HuH-7.5 (cell line): ENCODE data around the gene NOP56.
"Not testable (repeated sequence)": the region's sequence is repeated elsewhere in the genome, so short reads cannot be mapped to it uniquely, and the experiment has no call there.

Experiments used
- DNase-seq: peaks from one replicate; pipeline ENCODE4 v3.0.0; 2011; ENCODE audit warnings: low spot score

Gene NOP56

GRCh38 chr20:2684817-2685216, 32.4 kb downstream of the NOP56 start:
- DNase-seq: not testable (repeated sequence)

- no peak for DNase-seq
Measured at GRCh38 chr20:2687514-2687913, 35.1 kb downstream of the NOP56 start.

GRCh38 chr20:2688041-2688591, 35.7 kb downstream of the NOP56 start:
- DNase-seq: peak; percentile 79

- no peak for DNase-seq
Measured at GRCh38 chr20:2690213-2690612, 37.8 kb downstream of the NOP56 start.

DNA sequence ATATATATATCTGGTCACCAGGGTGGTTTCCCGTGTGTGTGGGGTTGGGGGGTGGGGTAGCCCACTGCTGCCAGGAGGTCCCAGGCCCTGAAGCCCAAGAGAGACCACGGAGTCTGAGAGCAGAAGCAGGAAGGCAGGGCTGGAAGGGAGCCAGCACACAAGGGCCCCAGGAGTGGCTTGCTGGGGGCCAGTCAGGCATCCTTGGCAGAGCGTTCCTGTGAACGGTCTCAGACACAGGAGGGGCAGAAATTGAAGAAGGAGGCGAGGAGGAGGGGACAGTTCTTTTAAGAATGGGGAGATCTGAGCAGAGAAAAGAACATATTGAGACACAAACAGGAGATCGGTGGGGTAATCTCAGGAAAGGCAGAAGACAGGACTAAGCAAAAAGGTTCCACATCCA, 38.3 kb downstream of the NOP56 start:
- no peak for DNase-seq

GRCh38 chr20:2691127-2691526, 38.7 kb downstream of the NOP56 start:
- no peak for DNase-seq

DNA sequence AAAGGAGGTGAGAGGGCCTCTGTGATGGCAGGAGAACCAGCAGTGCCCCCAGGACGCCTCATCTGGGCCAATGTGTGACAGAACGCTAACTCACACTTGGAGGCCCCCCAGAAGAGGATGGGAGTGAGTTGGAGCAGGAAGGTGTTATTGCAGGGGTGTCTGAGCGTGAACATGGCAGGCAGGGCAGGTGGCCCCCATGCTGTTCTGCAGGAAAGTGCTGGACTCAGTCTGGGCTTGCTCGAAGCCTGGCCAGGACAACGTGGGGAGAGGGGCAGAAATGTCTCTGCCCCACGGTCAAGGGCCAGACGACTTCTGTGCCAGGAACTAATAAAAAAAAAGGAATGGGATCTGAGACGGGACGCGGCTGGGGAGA, 39.2 kb downstream of the NOP56 start:
- DNase-seq: no peak

DNA sequence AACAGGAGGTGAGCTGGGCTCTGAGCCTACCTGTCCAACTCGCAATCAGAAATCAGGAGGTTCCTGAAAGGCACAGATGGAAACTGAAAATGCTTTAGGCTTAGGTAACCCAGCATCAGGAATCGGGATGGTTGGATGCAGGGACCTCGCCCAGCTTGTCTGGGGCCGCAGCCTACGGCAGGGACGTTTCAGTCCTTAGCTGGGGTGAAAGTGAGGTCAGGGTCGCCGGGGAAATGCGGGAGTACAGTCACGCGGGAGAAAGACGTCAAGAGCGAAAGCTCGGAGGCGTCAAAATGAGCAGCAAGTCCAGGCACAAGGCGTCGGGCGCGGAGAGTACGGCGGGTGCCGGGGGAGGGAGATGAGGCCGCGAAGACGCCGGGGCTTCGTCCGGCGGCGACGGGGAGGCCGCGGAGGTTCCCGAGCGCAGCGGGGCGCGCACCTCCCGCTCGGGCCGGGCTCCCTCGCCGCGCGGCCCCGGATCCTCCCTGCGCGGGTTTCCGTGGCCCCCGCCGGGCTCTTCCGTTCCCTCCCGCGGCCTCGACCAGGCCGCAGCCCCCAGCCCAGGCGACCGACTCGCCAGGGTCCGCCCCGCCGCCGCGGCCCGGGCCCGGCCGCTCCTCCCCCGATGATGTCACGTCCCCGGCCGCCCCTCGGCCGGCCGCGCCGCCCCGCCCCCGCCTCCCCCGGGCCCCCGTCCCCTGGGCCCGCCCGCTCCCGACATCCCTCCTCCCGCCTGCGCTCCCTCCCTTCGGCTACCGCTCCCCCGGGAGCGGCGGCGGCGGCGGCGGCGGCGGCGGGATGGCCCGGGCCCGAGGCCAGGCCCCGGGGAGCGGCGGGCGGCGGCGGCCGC, 39.8 kb downstream of the NOP56 start, which contains the start of gene EBF4:
Gene EBF4 (plus strand): TSS at position 745 of the 850 bp plus-strand sequence. CDS start 866 bp downstream, outside the sequence.
- DNase-seq: peak; percentile 94

- DNase-seq: no peak
Measured at GRCh38 chr20:2692886-2693285, 40.5 kb downstream of the NOP56 start.

DNA sequence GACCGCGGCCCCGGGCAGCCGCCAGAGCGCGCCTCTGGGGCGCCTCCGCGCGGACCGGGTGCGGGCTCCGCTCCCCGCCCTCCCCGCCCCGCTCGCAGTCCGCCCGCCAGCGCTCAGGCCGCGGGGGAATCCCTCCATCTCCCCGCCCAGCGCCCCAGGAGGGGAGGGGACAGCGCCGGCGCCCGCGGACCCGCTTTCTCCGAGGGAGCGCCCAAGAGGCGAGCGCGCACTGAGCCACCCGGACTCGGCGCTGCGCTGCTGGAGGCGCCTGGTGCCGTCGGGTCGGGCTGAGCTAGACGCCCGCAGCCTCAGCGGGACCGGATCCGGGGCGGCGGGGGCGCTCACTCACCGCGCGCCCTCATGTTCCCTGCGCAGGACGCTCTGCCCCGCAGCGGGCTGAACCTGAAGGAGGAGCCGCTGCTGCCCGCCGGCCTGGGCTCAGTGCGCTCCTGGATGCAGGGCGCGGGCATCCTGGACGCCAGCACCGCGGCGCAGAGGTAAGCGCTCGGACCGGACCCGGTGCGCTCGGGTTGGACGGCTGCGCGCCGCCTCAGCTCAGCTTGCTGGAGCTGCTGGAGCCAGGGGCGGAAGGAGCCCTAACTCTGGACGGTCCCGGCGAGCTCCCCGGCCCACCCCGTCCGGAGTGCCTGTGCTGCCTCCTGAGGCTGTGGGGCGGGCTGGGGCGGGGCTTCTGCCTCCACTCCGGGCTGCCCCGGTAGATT, 41.0 kb downstream of the NOP56 start:
- DNase-seq: peak; percentile 89

GRCh38 chr20:2694008-2694471, 41.6 kb downstream of the NOP56 start:
- peak; percentile 82 for DNase-seq

DNA sequence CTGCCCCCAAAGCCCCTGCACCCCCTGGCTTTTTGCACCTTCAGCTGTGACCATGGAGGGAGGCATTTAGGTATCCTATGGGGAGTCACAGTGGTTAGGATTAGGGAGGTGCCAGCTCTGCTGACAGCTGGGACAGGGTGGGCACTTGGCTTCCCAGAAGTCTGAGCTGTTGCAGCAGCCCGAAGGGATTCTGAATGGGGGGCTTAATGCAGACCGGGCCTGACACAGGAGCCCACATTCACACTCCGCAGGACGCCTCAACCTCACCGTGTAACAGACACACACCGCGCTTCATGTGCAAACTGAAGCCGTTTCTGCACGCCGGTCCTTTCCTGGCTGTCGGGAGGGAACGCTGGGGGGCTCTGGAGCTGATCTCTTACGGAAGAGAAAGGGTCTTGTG, 42.1 kb downstream of the NOP56 start:
- DNase-seq: no peak

- DNase-seq: no peak
Measured at GRCh38 chr20:2695206-2695983, 43.0 kb downstream of the NOP56 start.

DNA sequence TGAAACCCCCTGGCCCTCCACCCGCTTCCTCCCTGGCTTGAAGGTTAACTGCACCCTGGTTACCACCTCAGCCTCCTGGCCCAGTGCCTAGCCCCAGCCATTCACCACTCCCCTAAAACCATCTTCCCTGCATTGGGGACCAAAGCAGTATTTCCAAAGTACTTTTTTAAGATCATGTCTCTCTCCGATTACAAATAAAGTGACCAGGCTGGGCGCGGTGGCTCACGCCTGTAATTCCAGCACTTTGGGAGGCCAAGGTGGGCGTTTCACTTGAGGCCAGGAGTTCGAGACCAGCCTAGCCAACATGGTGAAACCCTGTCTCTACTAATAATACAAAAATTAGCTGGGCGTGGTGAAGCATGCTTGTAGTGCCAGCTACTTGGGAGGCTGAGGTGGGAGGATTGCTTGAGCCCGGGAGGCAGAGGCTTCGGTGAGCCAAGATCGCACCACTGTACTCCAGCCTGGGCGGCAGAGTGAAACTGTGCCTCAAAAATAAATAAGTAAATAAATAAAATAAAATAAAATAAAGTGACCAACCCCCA, 43.6 kb downstream of the NOP56 start:
- DNase-seq: not testable (repeated sequence)

DNA sequence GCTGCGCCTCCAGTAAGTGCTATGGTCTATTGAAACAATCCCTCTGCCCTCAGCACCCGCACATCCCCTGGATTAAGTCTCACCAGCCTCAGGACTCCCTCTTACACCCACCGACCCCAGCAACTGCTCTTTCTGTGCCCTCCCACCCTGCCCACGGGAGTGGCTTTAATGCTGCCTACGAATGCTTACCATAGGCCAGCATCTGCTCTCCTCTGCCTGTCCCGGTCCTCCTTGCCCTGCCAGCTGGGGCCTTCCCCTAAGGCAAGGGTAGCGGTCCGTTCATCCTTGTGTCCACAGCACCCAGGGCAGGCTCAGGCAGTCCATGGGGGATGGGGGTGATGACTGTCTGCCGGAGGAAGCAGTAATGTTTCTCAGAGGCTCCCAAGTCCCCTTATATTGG, 44.2 kb downstream of the NOP56 start:
- no peak for DNase-seq

GRCh38 chr20:2697768-2698167, 45.3 kb downstream of the NOP56 start:
- no peak for DNase-seq

- no peak for DNase-seq
Measured at GRCh38 chr20:2698186-2698817, 45.9 kb downstream of the NOP56 start.

DNA sequence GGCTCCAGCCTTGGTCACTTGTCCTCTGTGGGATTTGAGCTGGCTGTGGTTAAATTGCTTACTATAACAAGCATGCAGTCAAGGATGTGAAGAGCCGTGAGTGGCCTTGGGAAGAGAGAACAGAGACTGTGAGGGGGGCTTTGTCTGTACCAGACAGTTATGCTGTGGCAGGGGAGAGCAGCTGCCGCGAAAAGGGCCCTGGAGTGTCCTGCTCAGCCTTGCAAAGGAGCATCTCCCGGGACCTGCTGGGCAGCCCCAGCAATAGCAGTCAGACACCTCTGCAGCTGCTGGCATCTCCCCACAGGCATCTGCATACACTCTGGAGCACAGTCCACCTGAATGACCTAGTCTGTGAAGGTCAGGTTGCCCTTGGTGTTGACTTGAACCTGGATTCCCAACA, 46.5 kb downstream of the NOP56 start:
- DNase-seq: no peak

DNA sequence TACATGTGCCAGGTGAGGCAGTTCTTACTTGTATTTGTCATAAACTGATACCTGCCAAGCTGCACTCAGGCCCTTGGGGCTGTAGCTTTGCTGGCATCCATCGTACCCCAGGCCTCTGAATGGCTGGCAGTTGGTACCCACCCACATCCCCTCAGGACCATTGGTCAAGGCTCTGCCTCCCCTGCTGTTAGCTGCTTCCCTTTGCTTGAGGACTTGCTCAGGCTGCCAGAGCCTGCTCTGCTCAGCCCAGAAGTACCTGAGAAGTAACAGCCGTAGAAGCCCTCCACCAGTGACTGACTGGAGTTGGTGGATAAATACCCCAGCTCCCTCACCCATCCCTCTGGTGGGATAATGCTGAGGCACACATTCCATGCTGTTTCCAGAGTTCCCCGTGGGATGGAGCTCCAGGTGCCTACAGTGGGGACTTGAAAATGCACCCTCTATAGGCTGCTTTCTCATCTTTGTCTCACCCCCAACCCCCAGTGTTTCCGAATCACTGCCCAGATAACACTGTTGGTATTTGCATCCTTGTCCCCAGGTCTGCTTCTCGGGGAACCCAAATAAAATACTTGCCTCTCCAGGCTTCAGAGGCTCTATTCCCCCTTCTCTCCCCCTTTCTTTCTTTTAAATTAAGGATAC, 47.5 kb downstream of the NOP56 start:
- DNase-seq: no peak

GRCh38 chr20:2700913-2701620, 48.6 kb downstream of the NOP56 start:
- DNase-seq: no peak
